GM12801 (cell line): ENCODE data around the gene MARK4.

Source experiments
- TF ChIP-seq, protein P1 (sequence below): IDR thresholded peaks from one replicate; pipeline ENCODE4 v1.5.1; 2011; ENCODE audit warnings: control low read depth; ENCODE audit not compliant: insufficient read length; ENCODE audit errors: extremely low read depth

Gene MARK4

GRCh38 chr19:45307361-45307760 lies 56.3 kb downstream of the MARK4 start:
- TF ChIP-seq, protein P1, sequence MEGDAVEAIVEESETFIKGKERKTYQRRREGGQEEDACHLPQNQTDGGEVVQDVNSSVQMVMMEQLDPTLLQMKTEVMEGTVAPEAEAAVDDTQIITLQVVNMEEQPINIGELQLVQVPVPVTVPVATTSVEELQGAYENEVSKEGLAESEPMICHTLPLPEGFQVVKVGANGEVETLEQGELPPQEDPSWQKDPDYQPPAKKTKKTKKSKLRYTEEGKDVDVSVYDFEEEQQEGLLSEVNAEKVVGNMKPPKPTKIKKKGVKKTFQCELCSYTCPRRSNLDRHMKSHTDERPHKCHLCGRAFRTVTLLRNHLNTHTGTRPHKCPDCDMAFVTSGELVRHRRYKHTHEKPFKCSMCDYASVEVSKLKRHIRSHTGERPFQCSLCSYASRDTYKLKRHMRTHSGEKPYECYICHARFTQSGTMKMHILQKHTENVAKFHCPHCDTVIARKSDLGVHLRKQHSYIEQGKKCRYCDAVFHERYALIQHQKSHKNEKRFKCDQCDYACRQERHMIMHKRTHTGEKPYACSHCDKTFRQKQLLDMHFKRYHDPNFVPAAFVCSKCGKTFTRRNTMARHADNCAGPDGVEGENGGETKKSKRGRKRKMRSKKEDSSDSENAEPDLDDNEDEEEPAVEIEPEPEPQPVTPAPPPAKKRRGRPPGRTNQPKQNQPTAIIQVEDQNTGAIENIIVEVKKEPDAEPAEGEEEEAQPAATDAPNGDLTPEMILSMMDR: no peak

DNA sequence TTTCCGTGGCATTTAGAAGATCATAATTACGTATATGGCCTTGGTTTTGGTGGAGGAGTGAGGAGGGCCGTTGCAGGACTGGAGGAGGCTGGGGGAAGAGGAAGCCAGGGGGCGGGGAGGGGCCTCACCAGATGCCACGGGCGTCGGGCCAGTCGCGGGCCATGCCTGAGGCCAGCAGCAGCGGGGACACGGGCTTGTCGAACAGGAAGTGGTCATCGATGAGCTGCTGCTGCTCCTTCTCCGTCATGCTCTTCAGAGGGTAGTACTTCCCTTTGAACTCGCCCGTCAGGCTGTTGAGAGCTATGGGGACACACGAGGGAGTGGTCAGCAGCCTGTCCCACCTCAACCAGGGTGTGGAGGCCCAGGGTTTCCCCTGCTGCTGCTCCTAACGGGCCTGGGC lies 60.5 kb downstream of the MARK4 start:
- TF ChIP-seq, protein P1: no peak

- TF ChIP-seq, protein P1: no peak
These were observed 63.7 kb downstream of the MARK4 start for GRCh38 chr19:45314708-45315245.

- TF ChIP-seq, protein P1: no peak
These were observed 64.2 kb downstream of the MARK4 start for GRCh38 chr19:45315304-45315703.

DNA sequence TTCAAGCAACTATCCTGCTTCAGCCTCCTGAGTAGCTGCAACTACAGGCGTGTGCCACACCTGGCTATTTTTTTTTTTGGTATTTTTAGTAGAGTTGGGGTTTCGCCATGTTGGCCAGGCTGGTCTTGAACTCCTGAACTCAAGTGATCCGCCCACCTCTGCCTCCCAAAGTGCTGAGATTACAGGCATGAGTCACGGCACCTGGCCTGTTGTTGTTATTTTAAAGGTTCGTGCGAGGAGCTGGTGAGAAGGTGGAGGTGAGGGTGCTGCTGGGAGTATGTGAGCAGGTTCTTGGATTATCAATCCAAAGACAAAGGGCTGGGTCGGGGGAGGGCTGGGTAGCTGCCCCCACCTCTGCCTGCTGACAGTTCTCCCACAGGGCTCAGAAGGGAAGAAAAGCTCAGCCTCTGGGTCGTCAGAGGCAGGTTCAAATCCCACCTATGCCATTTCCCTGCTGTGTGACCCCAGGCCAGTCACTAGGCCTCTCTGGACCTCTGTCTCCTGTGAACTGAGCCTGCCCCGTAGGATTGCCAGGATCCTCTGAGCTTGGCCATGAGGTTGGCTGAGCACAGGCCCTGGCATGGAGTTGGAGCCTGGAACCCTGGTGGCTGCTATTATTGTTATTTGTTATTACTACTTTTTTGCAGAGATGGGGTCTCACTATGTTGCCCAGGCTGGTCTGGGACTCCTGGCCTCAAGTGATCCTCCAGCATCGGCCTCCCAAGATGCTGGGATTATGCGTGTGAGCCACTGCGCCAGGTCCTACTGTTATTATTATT lies 70.1 kb downstream of the MARK4 start:
- TF ChIP-seq, protein P1: no peak

- TF ChIP-seq, protein P1: no peak
These were observed 70.8 kb downstream of the MARK4 start for GRCh38 chr19:45321848-45322247.

DNA sequence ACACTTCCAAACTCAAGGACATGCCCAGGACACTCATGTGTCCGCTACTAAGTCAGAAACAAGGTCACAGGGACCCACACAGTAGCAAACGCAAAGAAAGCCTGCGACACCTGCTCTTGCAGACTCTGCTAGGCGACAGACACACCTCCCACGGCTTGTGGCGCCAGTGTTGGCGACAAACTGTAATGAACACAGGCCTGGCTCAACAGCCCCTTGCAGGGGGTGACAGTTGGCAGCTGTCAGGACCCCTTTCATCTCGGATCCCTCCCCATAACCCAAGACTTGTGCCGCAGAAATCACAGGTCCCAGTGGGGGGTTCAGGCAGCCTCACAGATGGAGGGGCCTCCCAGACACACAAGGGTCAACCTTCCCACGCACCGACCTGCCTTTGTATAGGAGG lies 71.2 kb downstream of the MARK4 start:
- TF ChIP-seq, protein P1: no peak
